HFF-Myc (cell line): ENCODE measurements around the gene TIMM21.

Source experiments
- DNase-seq: peaks from one replicate; pipeline ENCODE4 v3.0.0-alpha.2; 2011; ENCODE audit warnings: low read depth; ENCODE audit errors: extremely low read depth
- H3K4me3 ChIP-seq: replicated peaks from 2 replicates; pipeline ENCODE4 v1.5.1; 2011; ENCODE audit warnings: low read depth, mild to moderate bottlenecking, control low read depth, low read length
- TF ChIP-seq, protein P1 (sequence below): IDR thresholded peaks from 2 replicates; pipeline ENCODE4 v1.5.1; 2012; ENCODE audit warnings: mild to moderate bottlenecking, low read depth, low read length, control low read depth; ENCODE audit errors: missing control alignments

TIMM21 gene

DNA sequence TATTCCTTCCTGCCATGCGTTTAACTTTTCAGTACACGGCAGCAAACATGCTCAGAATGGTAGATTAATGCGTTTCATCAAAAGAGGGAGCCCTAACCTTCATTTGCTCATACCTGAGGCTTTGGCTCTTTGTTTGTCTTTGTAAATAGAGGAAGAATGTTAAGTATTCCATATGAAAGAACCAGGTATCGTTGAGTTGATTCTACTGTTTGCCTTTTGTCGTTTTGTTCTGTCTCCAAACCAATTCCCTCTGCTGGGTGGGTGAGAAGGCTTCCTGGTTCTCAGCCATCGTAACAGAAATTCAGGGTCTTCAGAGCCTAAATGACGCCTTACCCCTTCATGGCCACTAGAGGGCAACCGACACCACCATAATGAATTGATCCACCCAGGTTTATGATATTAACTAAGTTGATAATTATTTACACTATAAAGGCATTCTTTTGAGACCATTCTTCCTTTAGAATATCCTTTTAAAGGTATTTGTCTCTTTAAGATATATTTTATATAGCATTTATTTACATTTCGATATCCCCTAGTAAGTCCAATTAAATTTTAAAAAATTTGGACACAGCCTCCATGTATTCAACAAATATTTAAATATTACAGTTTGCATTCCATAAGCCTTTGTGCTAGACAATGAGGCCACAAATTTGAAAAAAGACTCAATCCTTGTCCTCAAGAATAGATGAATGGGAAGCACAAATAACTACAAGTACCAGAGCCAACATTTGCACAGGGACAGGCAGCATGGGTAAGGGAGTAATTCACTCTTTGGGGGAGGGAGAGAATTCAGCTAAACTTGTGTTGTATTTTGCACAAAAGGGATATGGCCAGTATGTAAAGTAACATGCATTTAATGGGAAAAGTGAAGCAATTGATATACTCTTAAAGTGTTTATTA lies 48.1 kb downstream of the TIMM21 start:
- no peak overlapping the region for H3K4me3 ChIP-seq
- TF ChIP-seq, protein P1, sequence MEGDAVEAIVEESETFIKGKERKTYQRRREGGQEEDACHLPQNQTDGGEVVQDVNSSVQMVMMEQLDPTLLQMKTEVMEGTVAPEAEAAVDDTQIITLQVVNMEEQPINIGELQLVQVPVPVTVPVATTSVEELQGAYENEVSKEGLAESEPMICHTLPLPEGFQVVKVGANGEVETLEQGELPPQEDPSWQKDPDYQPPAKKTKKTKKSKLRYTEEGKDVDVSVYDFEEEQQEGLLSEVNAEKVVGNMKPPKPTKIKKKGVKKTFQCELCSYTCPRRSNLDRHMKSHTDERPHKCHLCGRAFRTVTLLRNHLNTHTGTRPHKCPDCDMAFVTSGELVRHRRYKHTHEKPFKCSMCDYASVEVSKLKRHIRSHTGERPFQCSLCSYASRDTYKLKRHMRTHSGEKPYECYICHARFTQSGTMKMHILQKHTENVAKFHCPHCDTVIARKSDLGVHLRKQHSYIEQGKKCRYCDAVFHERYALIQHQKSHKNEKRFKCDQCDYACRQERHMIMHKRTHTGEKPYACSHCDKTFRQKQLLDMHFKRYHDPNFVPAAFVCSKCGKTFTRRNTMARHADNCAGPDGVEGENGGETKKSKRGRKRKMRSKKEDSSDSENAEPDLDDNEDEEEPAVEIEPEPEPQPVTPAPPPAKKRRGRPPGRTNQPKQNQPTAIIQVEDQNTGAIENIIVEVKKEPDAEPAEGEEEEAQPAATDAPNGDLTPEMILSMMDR, result peak; percentile 81

DNA sequence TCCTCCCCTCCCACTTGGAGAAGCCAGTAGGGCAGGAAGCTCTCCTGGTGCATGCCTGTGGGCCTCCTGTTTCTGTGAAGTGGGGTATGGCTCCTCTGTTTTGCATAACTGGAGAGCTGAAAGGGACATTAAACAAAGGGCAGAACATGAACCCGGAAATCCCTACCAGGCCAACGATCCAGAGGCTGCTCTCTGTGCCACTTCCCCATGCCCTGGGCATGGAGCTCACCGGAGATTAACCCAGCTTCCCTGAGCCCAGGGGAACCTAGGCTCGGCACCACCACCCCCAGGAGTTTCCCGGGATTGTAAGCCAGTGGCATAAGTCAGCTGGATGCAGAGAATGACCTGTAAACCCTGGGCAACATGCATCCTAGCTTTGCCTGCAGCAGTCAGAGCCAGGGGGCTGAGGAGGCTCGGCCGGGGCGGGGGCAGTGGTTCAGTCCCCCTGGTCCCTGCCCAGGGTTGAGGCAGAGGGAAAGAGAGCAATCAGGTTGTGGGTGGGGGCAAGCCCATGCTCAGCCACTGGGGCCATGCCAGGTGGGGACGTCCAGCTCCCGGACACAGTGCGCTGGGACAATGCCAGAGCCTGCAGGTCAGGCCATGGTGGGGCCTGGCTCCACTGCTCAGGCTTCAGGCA lies 49.5 kb downstream of the TIMM21 start:
- H3K4me3 ChIP-seq, result no peak overlapping the region
- DNase-seq, result no peak
- TF ChIP-seq, protein P1, result no peak

More for the DNA sequence above, 48.1 kb downstream of the TIMM21 start:
- peak; percentile 31 for DNase-seq

DNA sequence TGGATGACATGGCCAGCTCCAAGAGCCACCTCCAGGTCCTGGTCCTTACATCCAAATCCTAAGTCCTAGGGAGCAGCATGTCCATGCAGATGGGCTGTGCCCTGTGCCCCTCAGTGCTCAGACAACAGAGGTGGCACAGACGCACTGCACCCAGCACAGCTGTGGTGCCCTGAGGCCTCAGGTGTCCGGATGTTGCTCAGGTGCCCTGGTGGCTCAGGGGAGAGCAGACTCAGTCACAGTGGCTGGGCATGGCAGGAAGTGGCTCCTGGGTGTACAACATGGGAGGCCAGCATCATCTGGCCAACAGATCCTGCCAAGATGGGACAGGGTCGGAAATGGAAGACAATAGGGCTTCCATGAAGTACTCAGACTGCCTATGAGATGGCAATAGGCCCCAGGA lies 50.1 kb downstream of the TIMM21 start:
- H3K4me3 ChIP-seq, result no peak overlapping the region
- no peak for DNase-seq
- TF ChIP-seq, protein P1, result no peak

DNA sequence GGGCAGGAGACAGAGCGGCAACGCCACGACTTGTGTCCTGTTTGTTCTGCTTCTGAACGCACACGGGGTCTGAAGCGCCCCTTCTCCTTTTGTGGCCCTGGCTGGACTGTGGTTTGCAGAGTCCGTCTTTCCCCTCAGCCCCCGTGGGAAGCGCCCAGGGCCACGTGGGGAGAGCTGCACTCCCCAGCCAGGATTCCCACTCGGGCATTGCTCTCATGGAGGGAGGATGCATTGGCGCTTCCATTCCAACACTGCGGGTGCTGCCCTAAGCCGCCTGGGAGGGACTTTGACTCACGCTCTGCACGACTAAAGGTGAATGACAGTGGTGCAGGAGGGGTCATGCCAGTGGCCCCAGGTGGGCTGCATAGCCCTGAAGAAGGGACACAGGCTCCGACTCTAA lies 52.5 kb downstream of the TIMM21 start:
- TF ChIP-seq, protein P1, result no peak
- DNase-seq, result no peak
- H3K4me3 ChIP-seq, result no peak overlapping the region

DNA sequence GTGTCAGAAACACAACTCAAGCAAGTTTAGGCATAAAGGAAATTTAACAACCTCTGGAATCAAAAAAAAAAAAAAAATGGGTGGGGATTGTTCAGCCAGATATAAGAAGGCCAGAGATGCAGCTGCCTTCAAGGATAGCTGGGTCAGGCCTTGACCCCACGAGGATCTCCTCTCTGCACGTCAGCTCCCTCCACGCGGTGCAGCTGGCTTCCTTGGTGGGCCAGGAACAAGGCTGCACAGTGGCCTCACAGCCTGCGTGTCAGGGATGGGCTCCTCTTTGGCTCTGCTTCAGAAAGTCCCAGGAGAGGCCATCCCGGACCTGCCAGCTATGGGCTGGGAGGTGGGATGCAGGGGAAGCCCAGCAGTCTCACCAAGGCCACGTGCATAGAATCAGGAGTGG lies 55.5 kb downstream of the TIMM21 start:
- no peak overlapping the region for H3K4me3 ChIP-seq
- TF ChIP-seq, protein P1, result no peak
- DNase-seq, result no peak

DNA sequence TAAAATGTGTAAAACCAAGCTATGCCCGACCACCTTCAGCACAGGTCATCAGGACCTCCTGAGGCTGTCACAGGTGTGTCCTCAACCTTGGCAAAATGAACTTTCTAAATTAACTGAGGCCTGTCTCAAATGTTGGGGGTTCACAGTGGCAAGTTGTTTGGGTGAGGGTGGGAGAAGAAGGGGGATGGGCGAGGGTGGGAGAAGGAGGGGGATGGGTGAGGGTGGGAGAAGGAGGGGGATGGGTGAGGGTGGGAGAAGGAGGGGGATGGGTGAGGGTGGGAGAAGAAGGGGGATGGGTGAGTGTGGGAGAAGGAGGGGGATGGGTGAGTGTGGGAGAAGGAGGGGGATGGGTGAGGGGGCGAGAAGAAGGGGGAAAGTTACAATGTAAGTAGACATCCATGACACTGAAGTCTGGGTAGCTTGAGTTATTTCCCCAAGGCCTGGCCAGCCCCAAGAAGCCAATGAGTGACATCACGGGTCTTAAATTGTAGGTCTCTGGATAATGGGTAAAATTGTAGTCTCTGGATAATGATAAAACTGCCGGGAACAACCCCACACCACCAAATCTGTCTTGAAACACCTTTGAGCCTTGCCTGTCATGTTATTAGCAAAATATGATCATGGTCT lies 56.3 kb downstream of the TIMM21 start:
- no peak for DNase-seq
- TF ChIP-seq, protein P1, result no peak
- no peak overlapping the region for H3K4me3 ChIP-seq
